Smooth muscle cell of bladder (primary cell): ENCODE results near the gene TECR. TPM values are rescaled to one million over a fixed set of nuclear protein-coding genes. Genes with fewer than 3 reads are reported as not detected.

Experiments used
- total RNA-seq: library from RNA; depleted of rRNA; stranded (reverse); fragments of >200 nt; gene quantifications from 2 replicates; pipeline ENCODE4 v1.2.3, GENCODE V29; 2014

Gene TECR, protein sequence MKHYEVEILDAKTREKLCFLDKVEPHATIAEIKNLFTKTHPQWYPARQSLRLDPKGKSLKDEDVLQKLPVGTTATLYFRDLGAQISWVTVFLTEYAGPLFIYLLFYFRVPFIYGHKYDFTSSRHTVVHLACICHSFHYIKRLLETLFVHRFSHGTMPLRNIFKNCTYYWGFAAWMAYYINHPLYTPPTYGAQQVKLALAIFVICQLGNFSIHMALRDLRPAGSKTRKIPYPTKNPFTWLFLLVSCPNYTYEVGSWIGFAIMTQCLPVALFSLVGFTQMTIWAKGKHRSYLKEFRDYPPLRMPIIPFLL
- 32.4 and 35.9 TPM in 2 replicates for total RNA-seq

GRCh38 chr19:14529254-14530004 is at the start of gene TECR:
TSS of gene TECR (plus strand) at chr19:14529594. CDS start at chr19:14529697, 103 bp downstream.

DNA sequence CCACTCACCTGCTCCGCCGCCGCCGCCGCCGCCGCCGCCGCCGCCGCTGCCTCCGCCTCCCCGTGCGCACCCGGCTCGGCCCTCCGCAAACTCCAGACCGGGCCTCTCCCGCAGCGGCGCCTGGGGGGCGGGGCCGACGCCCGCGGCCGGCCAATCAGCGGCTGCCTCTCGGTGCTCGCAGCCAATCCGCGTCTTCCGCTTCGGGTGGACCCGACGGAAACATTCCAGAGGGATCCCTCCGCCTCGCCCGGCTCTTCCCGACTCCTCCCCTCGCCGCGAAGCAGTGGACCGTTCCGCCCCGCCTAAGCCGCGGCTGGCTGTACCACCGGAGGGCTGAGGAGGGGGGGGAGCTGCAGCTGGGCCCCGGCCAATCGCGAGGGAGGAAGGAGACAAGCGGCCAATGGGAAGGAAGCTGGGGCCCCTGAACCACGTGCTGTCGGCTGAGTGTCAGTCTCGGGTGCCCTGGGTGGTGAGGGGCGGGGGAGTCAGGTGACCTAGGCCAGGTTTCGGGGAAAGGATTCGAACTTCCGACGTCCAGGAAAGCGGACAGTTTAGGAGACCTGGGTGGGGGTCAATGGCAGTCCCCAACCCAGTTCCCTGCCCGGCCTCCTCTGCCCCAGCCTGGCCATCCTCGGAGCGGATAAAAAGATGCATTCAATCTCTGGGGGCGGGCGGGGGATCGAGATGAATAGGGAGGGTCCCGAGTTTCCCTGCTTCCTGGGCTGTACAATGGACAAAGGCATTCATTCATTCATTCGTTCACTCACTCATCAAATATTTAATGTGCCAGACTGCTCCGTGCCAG is 33.2 kb upstream of the TECR start, which contains the start of gene GIPC1:
Gene GIPC1 (minus strand): TSS at position 99 of the 805 bp plus-strand sequence. CDS start 13,151 bp downstream, outside the sequence.

GRCh38 chr19:14517840-14518505 is 11.4 kb upstream of the TECR start, which contains the start of gene DNAJB1:
TSS of gene DNAJB1 (minus strand) at chr19:14518397. CDS start at chr19:14518349, 48 bp downstream.

DNA sequence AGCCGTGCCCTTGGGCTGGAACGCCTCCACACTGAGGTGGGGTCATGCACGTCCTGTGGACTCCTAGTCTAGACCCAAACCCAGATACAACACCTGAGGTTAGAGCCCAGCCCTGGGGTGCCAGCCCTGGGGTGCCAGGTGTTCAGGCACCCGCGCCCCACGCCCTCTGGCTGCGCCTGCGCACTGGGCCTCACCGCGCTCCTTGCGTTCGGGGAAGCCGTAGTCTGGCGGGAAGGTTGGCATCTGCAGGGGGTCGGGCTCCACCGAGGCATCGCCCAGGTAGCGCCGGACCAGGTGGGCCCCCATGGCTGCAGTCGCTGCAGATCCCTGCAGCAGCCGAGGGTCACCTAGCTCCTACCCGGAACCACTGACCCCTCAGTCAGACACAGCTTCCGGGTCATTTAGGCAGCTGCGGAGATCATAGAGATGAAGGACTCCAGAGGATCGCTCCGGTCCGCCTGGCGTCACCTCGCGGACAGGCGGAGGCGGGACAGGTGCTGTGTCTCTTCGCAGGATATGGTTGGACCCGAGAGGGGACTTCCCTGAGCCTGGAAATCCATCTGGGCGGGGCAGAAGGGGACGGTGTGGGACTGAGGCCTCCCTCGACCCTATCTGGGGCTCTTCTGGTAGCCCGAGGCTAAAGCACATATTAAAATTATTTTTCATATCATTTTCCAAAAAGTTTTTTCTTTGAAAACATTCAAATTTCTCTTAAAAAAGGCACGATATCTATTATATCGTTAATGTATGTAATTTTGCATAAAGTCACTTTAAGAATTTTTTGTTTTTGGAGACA is 42.5 kb downstream of the TECR start, which contains the start of gene NDUFB7:
Gene NDUFB7 (minus strand): TSS at position 372 of the 796 bp plus-strand sequence. CDS start 66 bp downstream, at position 306.

GRCh38 chr19:14582894-14583340 is 53.5 kb downstream of the TECR start, which contains the start of gene CLEC17A:
TSS of gene CLEC17A (plus strand) at chr19:14583084. CDS start at chr19:14583161, 77 bp downstream.

Other genes starting within 250 kb of the TECR start
- 7.0 and 12.3 TPM in 2 replicates for gene ADGRE5, start 148.2 kb upstream of the TECR start, total RNA-seq
- gene DDX39A, start 110.3 kb upstream of the TECR start, total RNA-seq, result 25.9 and 28.8 TPM in 2 replicates
- 101 and 143 TPM in 2 replicates for gene PKN1, start 96.3 kb upstream of the TECR start, total RNA-seq
- gene PTGER1, start 54.2 kb upstream of the TECR start, total RNA-seq, result 4.8 and 25.6 TPM in 2 replicates
- gene GIPC1, start 33.5 kb upstream of the TECR start, total RNA-seq, result 113 and 124 TPM in 2 replicates
- 41.1 and 53.0 TPM in 2 replicates for gene DNAJB1, start 11.2 kb upstream of the TECR start, total RNA-seq
- gene NDUFB7, start 42.5 kb downstream of the TECR start, total RNA-seq, result 281 and 388 TPM in 2 replicates
- gene CLEC17A, start 53.5 kb downstream of the TECR start, total RNA-seq, result 0.28 TPM in 1 of 2 replicates, not detected in the other
- gene ADGRE3, start 145.2 kb downstream of the TECR start, total RNA-seq, result not detected in 2 replicates
- gene ZNF333, start 160.5 kb downstream of the TECR start, total RNA-seq, result 16.2 and 22.7 TPM in 2 replicates
- gene ADGRE2, start 249.0 kb downstream of the TECR start, total RNA-seq, result under 0.01 TPM in 2 replicates